ENCODE results near the gene MLEC. TPM values are rescaled to one million over a fixed set of nuclear protein-coding genes. Genes with fewer than 3 reads are reported as not detected.
A peak's percentile ranks its signal among the peaks of the same experiment; 100 is the strongest.

MLEC gene
- total and polyA plus RNA-seq, 10 donors = 7.7 to 117 (median 68.9) TPM

DNA sequence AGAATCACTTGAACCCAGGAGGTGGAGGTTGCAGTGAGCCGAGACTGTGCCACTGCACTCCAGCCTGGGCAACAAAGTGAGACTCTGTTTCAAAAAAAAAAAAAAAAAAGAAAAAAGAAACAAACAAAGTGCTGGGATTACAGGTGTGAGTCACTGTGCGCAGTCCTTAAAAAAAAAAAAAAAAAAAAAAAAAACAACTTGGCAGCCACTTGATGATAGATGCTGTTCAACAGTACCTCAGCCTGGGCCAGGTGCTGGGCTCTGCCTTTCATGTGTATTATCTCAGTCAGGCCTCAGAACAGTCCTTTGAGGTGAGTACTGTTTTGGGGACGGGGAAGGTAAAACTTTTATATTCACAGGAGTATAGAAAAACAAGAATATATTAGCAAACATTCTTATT is 48.2 kb downstream of the MLEC start:
- Histone ChIP-seq H3K4me1 (peaks cover 0 to 11% (median 5%) of the 10 kb centered on the region in 6 donors), H3K4me3 (no peak overlapping the region), H3K36me3 (peaks cover 0 to 75% (median 23%) of the 10 kb centered on the region in 6 donors), H3K9me3 (no peaks in the 10 kb centered on the region), H3K27ac (no peak overlapping the region), H3K27me3 (replicated peaks in 1 of 7) (no peaks in the 10 kb centered on the region)
- no peak for TF ChIP-seq POLR2AphosphoS5 (IDR thresholded peaks at IDR 0.05)
- WGBS, 5 donors = 95 to 100% (median 97%) methylated on average over 2 to 3 of the region's 3 CpGs
- intact Hi-C loops (cut with DNase I; ENCODE audit: low total_unique reads) = no loop called here
- peak; percentile 4 for DNase-seq

DNA sequence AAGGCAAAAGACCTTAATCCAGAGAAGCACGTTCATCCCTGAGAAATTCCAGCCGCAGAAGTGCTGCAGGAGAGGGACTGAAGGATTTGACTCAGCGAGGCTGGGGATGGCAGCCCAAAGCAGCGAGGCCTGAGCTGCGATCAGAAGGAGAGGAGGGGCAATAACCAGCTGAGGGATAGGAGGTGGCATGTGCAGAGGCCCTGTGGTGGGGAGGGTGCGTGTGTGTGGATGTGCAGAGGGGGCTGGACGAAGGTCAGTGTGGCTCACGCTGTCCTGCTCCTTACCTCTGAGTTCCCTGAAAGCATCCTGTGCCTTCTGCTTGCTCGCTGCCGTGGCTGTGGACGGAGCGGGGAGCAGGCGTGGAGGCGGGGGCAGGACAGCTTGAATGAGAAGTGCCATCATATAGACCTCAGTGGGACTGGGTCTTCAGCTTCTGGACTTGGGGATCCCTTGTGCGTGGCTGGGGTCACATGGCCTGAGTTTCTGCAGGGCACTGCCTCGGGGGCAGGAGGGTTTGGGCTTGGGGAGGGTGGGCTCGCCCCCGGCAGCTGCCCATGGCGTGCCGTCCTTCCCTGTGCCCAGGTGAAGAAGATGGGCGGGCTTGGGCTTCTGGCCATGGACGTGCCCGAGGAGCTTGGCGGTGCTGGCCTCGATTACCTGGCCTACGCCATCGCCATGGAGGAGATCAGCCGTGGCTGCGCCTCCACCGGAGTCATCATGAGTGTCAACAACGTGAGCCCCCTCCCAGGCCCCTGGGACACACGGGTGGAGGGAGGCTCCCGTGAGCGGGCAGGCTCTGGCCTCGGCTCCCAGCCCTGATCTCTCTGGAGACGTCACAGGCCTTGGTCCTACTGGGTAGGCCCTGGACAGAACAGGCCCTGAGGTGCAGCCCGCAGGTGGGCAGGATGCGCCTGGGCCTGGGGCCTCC is 49.7 kb downstream of the MLEC start:
- Histone ChIP-seq H3K4me3 (no peak overlapping the region), H3K4me1 (peaks cover 0 to 26% (median 7%) of the 10 kb centered on the region in 6 donors), H3K9me3 (no peaks in the 10 kb centered on the region), H3K36me3 (peaks cover 0 to 69% (median 14%) of the 10 kb centered on the region in 6 donors), H3K27me3 (replicated peaks in 1 of 7) (no peaks in the 10 kb centered on the region), H3K27ac (no peak overlapping the region)
- WGBS, 5 donors = 92 to 94% (median 92%) methylated on average over 15 to 38 of the region's 38 CpGs
- TF ChIP-seq POLR2AphosphoS5 (IDR thresholded peaks at IDR 0.05) (peak in 1 of 3 donors; percentile 24), POLR2A (IDR thresholded peaks at IDR 0.05) (no peak)
- TF ChIP-seq, protein P1, sequence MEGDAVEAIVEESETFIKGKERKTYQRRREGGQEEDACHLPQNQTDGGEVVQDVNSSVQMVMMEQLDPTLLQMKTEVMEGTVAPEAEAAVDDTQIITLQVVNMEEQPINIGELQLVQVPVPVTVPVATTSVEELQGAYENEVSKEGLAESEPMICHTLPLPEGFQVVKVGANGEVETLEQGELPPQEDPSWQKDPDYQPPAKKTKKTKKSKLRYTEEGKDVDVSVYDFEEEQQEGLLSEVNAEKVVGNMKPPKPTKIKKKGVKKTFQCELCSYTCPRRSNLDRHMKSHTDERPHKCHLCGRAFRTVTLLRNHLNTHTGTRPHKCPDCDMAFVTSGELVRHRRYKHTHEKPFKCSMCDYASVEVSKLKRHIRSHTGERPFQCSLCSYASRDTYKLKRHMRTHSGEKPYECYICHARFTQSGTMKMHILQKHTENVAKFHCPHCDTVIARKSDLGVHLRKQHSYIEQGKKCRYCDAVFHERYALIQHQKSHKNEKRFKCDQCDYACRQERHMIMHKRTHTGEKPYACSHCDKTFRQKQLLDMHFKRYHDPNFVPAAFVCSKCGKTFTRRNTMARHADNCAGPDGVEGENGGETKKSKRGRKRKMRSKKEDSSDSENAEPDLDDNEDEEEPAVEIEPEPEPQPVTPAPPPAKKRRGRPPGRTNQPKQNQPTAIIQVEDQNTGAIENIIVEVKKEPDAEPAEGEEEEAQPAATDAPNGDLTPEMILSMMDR (IDR thresholded peaks at IDR 0.05 in 8 of 11, conservative IDR thresholded peaks at IDR 0.05 in 3 of 11) = no peak
- intact Hi-C loops (cut with DNase I; ENCODE audit: low total_unique reads) = no loop called here
- peak; percentile 62 for DNase-seq

DNA sequence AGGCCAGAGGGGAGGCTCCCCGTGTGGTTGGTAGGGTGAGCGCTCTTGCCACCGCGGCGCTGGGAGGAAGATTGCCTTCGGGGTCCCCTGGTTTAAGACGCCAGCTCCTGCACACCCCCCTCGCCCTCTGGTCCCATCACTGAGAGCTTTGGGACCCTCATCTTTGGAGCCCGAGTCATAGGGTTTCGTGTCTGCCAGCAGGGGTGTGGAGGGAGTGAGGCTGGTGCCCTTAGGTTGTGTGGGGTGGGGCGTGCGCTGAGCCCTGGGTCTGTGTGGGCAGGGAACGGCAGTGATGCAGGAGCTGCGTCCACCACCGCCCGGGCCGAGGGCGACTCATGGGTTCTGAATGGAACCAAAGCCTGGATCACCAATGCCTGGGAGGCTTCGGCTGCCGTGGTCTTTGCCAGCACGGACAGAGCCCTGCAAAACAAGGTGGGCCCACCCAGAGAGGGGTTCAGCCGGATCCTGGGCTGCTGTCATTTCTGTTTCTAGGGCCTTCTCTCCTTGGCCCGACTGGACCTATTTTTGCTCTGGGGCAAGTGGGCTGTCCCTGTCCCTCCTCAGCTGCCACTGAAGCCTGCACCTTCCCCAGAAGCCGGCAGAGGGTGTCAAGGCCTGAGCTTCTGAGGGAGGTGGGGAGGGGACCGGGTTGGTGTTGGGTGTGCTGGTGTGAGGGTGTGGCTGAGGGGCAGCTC is 50.8 kb downstream of the MLEC start:
- Histone ChIP-seq H3K4me1 (peaks cover 0 to 28% (median 7%) of the 10 kb centered on the region in 6 donors), H3K4me3 (no peak overlapping the region), H3K27ac (peak overlapping the region in 1 of 8 donors; percentile 89), H3K36me3 (peaks cover 0 to 60% (median 14%) of the 10 kb centered on the region in 6 donors), H3K9me3 (no peaks in the 10 kb centered on the region), H3K27me3 (replicated peaks in 1 of 7) (no peaks in the 10 kb centered on the region)
- no peak for TF ChIP-seq POLR2AphosphoS5 (IDR thresholded peaks at IDR 0.05)
- TF ChIP-seq POLR2A (IDR thresholded peaks at IDR 0.05) = no peak
- TF ChIP-seq, protein P1 (IDR thresholded peaks at IDR 0.05 in 8 of 11, conservative IDR thresholded peaks at IDR 0.05 in 3 of 11) = peak in 6 of 11 experiments; percentile 26 to 47 (median 42)
- DNase-seq = peak; percentile 72
- intact Hi-C loops (cut with DNase I; ENCODE audit: low total_unique reads) = no loop called here
- WGBS, 5 donors = 75 to 94% (median 88%) methylated on average over 8 to 25 of the region's 25 CpGs

DNA sequence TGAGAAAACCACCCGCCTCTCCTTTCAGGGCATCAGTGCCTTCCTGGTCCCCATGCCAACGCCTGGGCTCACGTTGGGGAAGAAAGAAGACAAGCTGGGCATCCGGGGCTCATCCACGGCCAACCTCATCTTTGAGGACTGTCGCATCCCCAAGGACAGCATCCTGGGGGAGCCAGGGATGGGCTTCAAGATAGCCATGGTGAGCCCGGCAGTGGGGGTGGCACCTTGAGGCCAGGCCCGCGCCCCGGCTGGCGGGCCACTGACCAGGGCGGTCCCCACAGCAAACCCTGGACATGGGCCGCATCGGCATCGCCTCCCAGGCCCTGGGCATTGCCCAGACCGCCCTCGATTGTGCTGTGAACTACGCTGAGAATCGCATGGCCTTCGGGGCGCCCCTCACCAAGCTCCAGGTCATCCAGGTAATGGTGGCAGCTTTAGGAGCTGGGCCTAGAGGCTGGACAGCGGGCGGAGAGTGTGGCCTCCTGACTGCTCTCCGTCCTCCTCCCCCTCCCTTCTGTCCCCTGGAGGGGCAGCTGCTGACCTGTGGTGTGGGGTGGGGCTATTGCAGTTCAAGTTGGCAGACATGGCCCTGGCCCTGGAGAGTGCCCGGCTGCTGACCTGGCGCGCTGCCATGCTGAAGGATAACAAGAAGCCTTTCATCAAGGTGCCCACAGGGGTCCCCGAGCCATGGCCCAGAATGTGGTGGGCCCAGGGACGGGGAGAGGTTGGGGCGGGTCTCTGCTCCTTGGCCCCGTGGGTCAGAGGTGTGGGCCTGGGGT is 51.5 kb downstream of the MLEC start:
- H3K27ac ChIP-seq = peak overlapping the region in 4 of 8 donors; percentile 78 to 89 (median 86)
- H3K27me3 ChIP-seq (replicated peaks in 1 of 7) = no peaks in the 10 kb centered on the region
- intact Hi-C loops (cut with DNase I; ENCODE audit: low total_unique reads) = no loop called here
- WGBS, 5 donors = 87 to 96% (median 89%) methylated on average over 15 to 31 of the region's 31 CpGs
- TF ChIP-seq POLR2A (IDR thresholded peaks at IDR 0.05) (no peak), POLR2AphosphoS5 (IDR thresholded peaks at IDR 0.05) (peak in 2 of 3 donors; percentile 8 to 10)
- TF ChIP-seq, protein P1 (IDR thresholded peaks at IDR 0.05 in 8 of 11, conservative IDR thresholded peaks at IDR 0.05 in 3 of 11) = peak in 1 of 11 experiments; percentile 2
- DNase-seq = peak; percentile 72
- H3K4me3 ChIP-seq = no peak overlapping the region
- H3K9me3 ChIP-seq = no peaks in the 10 kb centered on the region
- H3K4me1 ChIP-seq = peaks cover 0 to 28% (median 7%) of the 10 kb centered on the region in 6 donors
- H3K36me3 ChIP-seq = peaks cover 0 to 59% (median 14%) of the 10 kb centered on the region in 6 donors
